T-helper 1 cell treated with Interleukin-12 subunit alpha and Interleukin-12 subunit beta and Interleukin-4 antibody, amounts not matched to agents 30 ng/mL and 1 ng/mL, for 36 hours (primary cell): Measurements from ENCODE around the gene MAFG. TPM values are rescaled to one million over a fixed set of nuclear protein-coding genes. Genes with fewer than 3 reads are reported as not detected.

Experiments
- intact Hi-C: fragments of 100-400 bp; cut with micrococcal nuclease; formaldehyde crosslinking; loops from one replicate; pipeline ENCODE4 v1.15.1; 2024
- total RNA-seq: library from RNA; stranded (reverse); gene quantifications from 2 replicates; pipeline ENCODE4 v1.2.3, GENCODE V29; 2022

The MAFG gene
- total RNA-seq, result 26.2 and 28.5 TPM in 2 replicates

- intact Hi-C loops, result loop anchor here (1.0 to 2.0 kb wide), 7 partner anchors 9 to 95 kb away; partner anchors contain the start of genes ALYREF, ANAPC11, LRRC45 and MCRIP1
These were observed at the start of gene MAFG for GRCh38 chr17:81927653-81928543. TSS of gene MAFG (minus strand) at chr17:81927735. CDS start at chr17:81923185, 4,550 bp downstream.

GRCh38 chr17:81976332-81977210 lies 49.0 kb upstream of the MAFG start:
- intact Hi-C loops, result loop anchor here (1.0 to 2.0 kb wide), 5 partner anchors 8 to 122 kb away; partner anchors contain the start of genes FASN, LRRC45, P4HB and PYCR1

GRCh38 chr17:81973432-81973831 lies 45.9 kb upstream of the MAFG start:
- intact Hi-C loops, result no loop called here

GRCh38 chr17:81968850-81969812 lies 41.6 kb upstream of the MAFG start:
- intact Hi-C loops, result loop anchor here (1.0 to 5.0 kb wide), 4 partner anchors 8 to 1707 kb away; partner anchors contain the start of genes ALYREF, ANAPC11, ASPSCR1 and DCXR

GRCh38 chr17:81968396-81968745 lies 40.8 kb upstream of the MAFG start:
- intact Hi-C loops, result loop anchor here (1.0 to 5.0 kb wide), 4 partner anchors 9 to 1706 kb away; partner anchors contain the start of genes ALYREF, ANAPC11, ASPSCR1 and DCXR

GRCh38 chr17:81967533-81968395 lies 40.2 kb upstream of the MAFG start:
- intact Hi-C loops, result loop anchor here (1.0 to 5.0 kb wide), 4 partner anchors 10 to 1705 kb away; partner anchors contain the start of genes ALYREF, ANAPC11, ASPSCR1 and DCXR

- intact Hi-C loops, result loop anchor here (5.0 kb wide), 1 partner anchor 1705 kb away; the partner anchor contains the start of gene RNF213
These were observed 39.7 kb upstream of the MAFG start for GRCh38 chr17:81967244-81967532.

- intact Hi-C loops, result loop anchor here (5.0 kb wide), 1 partner anchor 1704 kb away; the partner anchor contains the start of gene RNF213
These were observed 39.1 kb upstream of the MAFG start for GRCh38 chr17:81966343-81967243.

- intact Hi-C loops, result no loop called here
These were observed 36.7 kb upstream of the MAFG start for GRCh38 chr17:81964081-81964849.

GRCh38 chr17:81962499-81963441 lies 35.2 kb upstream of the MAFG start:
- intact Hi-C loops, result no loop called here

GRCh38 chr17:81961521-81962498 lies 34.3 kb upstream of the MAFG start:
- intact Hi-C loops, result no loop called here

GRCh38 chr17:81961087-81961511 lies 33.6 kb upstream of the MAFG start, which contains the start of gene NOTUM:
TSS of gene NOTUM (minus strand) at chr17:81961187. CDS start at chr17:81960909, 278 bp downstream.
- intact Hi-C loops, result no loop called here

- intact Hi-C loops, result no loop called here
These were observed 32.8 kb upstream of the MAFG start for GRCh38 chr17:81960130-81960958.
